WTC11 (cell line): ENCODE results near the gene NR2C2AP.

Experiments used
- CREB1 ChIP-seq: sonication (generic); formaldehyde crosslinking; IDR thresholded peaks from 2 replicates; pipeline ENCODE4 v1.8.0; 2023; ENCODE audit warnings: mild to moderate bottlenecking, missing genetic modification reagents
- FOXJ3 ChIP-seq: sonication (generic); formaldehyde crosslinking; IDR thresholded peaks from 2 replicates; pipeline ENCODE4 v1.9.0; 2021; ENCODE audit warnings: missing genetic modification reagents, mild to moderate bottlenecking, borderline replicate concordance
- KAT7 ChIP-seq: sonication (generic); formaldehyde crosslinking; IDR thresholded peaks from 2 replicates; pipeline ENCODE4 v1.8.1; 2023; ENCODE audit warnings: missing genetic modification reagents, mild to moderate bottlenecking, borderline replicate concordance
- NFYB ChIP-seq: sonication (generic); formaldehyde crosslinking; conservative IDR thresholded peaks from 2 replicates; pipeline ENCODE4 v1.8.0; 2022; ENCODE audit warnings: low read depth, missing genetic modification reagents
- NR3C1 ChIP-seq: sonication (generic); formaldehyde crosslinking; conservative IDR thresholded peaks from 2 replicates; pipeline ENCODE4 v1.8.1; 2023; ENCODE audit warnings: low read depth, mild to moderate bottlenecking, missing genetic modification reagents
- SP1 ChIP-seq: sonication (generic); formaldehyde crosslinking; conservative IDR thresholded peaks from 2 replicates; pipeline ENCODE4 v1.8.1; 2022; ENCODE audit warnings: missing genetic modification reagents
- ZNF121 ChIP-seq: sonication (generic); formaldehyde crosslinking; IDR thresholded peaks from 2 replicates; pipeline ENCODE4 v1.8.0; 2023; ENCODE audit warnings: missing genetic modification reagents
- TF ChIP-seq, protein P1 (sequence below): fragments of 200-600 bp; IDR thresholded peaks from 2 replicates; pipeline ENCODE4 v1.8.0; 2022; ENCODE audit warnings: antibody characterized with exemption
- TF ChIP-seq, protein P2 (sequence below): sonication (generic); formaldehyde crosslinking; IDR thresholded peaks from 2 replicates; pipeline ENCODE4 v1.8.1; 2023; ENCODE audit warnings: mild to moderate bottlenecking, moderate library complexity, missing genetic modification reagents
- TF ChIP-seq, protein P3 (sequence below): sonication (generic); formaldehyde crosslinking; IDR thresholded peaks from 2 replicates; pipeline ENCODE4 v1.8.1; 2023; ENCODE audit warnings: mild to moderate bottlenecking, missing genetic modification reagents, moderate library complexity
- TF ChIP-seq, protein P4 (sequence below): sonication (generic); formaldehyde crosslinking; IDR thresholded peaks from 2 replicates; pipeline ENCODE4 v1.8.0; 2022; ENCODE audit warnings: mild to moderate bottlenecking, missing genetic modification reagents
- TF ChIP-seq, protein P5 (sequence below): sonication (generic); formaldehyde crosslinking; IDR thresholded peaks from 2 replicates; pipeline ENCODE4 v1.8.1; 2022; ENCODE audit warnings: mild to moderate bottlenecking, missing genetic modification reagents, moderate library complexity, borderline replicate concordance

DNA sequence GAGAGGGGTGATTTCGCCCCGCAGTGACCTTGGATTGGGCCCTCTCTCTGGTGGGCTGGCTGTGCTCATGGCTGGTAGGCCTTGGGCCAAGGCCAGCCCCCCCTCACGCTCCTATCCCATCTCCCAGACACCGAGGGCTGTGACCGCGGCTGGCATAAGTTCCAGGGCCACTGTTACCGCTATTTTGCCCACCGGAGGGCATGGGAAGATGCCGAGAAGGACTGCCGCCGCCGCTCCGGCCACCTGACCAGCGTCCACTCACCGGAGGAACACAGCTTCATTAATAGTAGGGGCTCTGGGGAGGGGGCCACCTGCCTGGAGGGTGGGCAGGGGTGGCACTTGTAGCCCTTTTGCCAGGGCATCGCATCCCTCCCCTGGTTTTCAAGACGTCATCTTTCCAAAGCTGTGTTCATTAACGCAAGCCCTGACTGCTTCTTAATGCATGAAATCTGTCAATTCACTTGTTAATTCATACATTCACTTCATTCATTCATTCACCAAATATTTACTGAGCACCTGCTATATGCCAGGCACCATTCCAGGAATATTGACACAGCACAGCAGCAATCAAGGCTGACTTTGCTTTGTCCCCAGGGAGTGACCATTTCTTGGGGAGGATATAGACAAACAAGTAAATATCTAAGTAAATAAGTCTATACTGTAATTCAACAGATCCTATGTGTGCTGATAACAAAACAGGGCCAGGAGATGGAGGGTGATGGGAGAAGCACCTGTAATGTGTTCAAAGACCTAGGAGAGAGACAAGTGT lies 35.1 kb upstream of the NR2C2AP start:
- TF ChIP-seq, protein P1, sequence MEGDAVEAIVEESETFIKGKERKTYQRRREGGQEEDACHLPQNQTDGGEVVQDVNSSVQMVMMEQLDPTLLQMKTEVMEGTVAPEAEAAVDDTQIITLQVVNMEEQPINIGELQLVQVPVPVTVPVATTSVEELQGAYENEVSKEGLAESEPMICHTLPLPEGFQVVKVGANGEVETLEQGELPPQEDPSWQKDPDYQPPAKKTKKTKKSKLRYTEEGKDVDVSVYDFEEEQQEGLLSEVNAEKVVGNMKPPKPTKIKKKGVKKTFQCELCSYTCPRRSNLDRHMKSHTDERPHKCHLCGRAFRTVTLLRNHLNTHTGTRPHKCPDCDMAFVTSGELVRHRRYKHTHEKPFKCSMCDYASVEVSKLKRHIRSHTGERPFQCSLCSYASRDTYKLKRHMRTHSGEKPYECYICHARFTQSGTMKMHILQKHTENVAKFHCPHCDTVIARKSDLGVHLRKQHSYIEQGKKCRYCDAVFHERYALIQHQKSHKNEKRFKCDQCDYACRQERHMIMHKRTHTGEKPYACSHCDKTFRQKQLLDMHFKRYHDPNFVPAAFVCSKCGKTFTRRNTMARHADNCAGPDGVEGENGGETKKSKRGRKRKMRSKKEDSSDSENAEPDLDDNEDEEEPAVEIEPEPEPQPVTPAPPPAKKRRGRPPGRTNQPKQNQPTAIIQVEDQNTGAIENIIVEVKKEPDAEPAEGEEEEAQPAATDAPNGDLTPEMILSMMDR, result no peak
- TF ChIP-seq, protein P2, sequence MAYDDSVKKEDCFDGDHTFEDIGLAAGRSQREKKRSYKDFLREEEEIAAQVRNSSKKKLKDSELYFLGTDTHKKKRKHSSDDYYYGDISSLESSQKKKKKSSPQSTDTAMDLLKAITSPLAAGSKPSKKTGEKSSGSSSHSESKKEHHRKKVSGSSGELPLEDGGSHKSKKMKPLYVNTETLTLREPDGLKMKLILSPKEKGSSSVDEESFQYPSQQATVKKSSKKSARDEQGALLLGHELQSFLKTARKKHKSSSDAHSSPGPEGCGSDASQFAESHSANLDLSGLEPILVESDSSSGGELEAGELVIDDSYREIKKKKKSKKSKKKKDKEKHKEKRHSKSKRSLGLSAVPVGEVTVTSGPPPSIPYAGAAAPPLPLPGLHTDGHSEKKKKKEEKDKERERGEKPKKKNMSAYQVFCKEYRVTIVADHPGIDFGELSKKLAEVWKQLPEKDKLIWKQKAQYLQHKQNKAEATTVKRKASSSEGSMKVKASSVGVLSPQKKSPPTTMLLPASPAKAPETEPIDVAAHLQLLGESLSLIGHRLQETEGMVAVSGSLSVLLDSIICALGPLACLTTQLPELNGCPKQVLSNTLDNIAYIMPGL (CRISPR knock-in tag), result no peak
- TF ChIP-seq ZNF121 (CRISPR knock-in tag) (no peak), NFYB (no peak), FOXJ3 (CRISPR knock-in tag) (no peak), SP1 (CRISPR knock-in tag) (no peak), CREB1 (CRISPR knock-in tag) (no peak), NR3C1 (CRISPR knock-in tag) (no peak), KAT7 (CRISPR knock-in tag) (no peak)
- TF ChIP-seq, protein P3, sequence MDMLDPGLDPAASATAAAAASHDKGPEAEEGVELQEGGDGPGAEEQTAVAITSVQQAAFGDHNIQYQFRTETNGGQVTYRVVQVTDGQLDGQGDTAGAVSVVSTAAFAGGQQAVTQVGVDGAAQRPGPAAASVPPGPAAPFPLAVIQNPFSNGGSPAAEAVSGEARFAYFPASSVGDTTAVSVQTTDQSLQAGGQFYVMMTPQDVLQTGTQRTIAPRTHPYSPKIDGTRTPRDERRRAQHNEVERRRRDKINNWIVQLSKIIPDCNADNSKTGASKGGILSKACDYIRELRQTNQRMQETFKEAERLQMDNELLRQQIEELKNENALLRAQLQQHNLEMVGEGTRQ (CRISPR knock-in tag), result no peak
- TF ChIP-seq, protein P4, sequence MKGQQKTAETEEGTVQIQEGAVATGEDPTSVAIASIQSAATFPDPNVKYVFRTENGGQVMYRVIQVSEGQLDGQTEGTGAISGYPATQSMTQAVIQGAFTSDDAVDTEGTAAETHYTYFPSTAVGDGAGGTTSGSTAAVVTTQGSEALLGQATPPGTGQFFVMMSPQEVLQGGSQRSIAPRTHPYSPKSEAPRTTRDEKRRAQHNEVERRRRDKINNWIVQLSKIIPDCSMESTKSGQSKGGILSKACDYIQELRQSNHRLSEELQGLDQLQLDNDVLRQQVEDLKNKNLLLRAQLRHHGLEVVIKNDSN, result no peak
- TF ChIP-seq, protein P5, sequence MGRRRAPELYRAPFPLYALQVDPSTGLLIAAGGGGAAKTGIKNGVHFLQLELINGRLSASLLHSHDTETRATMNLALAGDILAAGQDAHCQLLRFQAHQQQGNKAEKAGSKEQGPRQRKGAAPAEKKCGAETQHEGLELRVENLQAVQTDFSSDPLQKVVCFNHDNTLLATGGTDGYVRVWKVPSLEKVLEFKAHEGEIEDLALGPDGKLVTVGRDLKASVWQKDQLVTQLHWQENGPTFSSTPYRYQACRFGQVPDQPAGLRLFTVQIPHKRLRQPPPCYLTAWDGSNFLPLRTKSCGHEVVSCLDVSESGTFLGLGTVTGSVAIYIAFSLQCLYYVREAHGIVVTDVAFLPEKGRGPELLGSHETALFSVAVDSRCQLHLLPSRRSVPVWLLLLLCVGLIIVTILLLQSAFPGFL (CRISPR knock-in tag), result no peak
